A673 (cell line): ENCODE data around the gene H2AZ2. TPM values are rescaled to one million over a fixed set of nuclear protein-coding genes. Genes with fewer than 3 reads are reported as not detected.

ENCODE experiments used
- BruUV-seq: library from RNA; stranded (reverse); fragments of 400-500 nt; replicated peaks from 2 replicates; lab custom pipeline; 2021; lab: Mats Ljungman, UMichigan
- CTCF ChIA-PET: fragments of 300-600 bp; sonication (Branson Sonifier 250); formaldehyde crosslinking; loops from one replicate; lab custom pipeline; 2022; ENCODE audit warnings: antibody characterized with exemption; lab: Charles Lee
- POLR2A ChIA-PET: fragments of 300-600 bp; sonication (Branson Sonifier 250); formaldehyde crosslinking; loops from one replicate; lab custom pipeline; 2022; ENCODE audit warnings: antibody characterized with exemption; ENCODE audit not compliant: low non-redundant PET; lab: Charles Lee
- DNase-seq: peaks from one replicate; pipeline ENCODE4 v3.0.0-alpha.2; 2015; ENCODE audit warnings: low spot score
- H3K27ac ChIP-seq: fragments of 200-600 bp; sonication (generic); 2 replicates; pipeline ENCODE4 v1.5.1; 2016; ENCODE audit warnings: mixed run types, low read depth, mild to moderate bottlenecking, mixed read lengths, antibody characterized with exemption, low read length; ENCODE audit not compliant: poor library complexity, severe bottlenecking
- H3K27me3 ChIP-seq: fragments of 200-600 bp; sonication (generic); replicated peaks from 2 replicates; pipeline ENCODE4 v1.6.1; 2017; ENCODE audit warnings: mixed run types, low read depth, mild to moderate bottlenecking, mixed read lengths, antibody characterized with exemption, low read length; ENCODE audit not compliant: insufficient read depth, poor library complexity
- H3K36me3 ChIP-seq: fragments of 200-600 bp; sonication (generic); 2 replicates; pipeline ENCODE4 v1.6.1; 2016; ENCODE audit warnings: mixed run types, mild to moderate bottlenecking, mixed read lengths, antibody characterized with exemption, low read length; ENCODE audit not compliant: insufficient read depth, poor library complexity, severe bottlenecking
- H3K4me1 ChIP-seq: fragments of 200-600 bp; sonication (generic); 2 replicates; pipeline ENCODE4 v1.6.1; 2017; ENCODE audit warnings: mixed run types, mild to moderate bottlenecking, mixed read lengths, antibody characterized with exemption, low read length; ENCODE audit not compliant: insufficient read depth, poor library complexity, severe bottlenecking
- H3K4me3 ChIP-seq: fragments of 200-600 bp; sonication (generic); 2 replicates; pipeline ENCODE4 v1.5.1; 2016; ENCODE audit warnings: low read depth, mixed run types, mild to moderate bottlenecking, mixed read lengths, low read length; ENCODE audit not compliant: poor library complexity, severe bottlenecking
- H3K9me3 ChIP-seq: fragments of 200-600 bp; sonication (generic); 2 replicates; pipeline ENCODE4 v1.6.1; 2016; ENCODE audit warnings: mixed run types, low read depth, mild to moderate bottlenecking, mixed read lengths, antibody characterized with exemption, low read length; ENCODE audit not compliant: poor library complexity, severe bottlenecking
- EZH2 ChIP-seq: fragments of 200-600 bp; sonication (generic); IDR thresholded peaks from 2 replicates; pipeline ENCODE4 v1.6.1; 2017; ENCODE audit warnings: borderline replicate concordance, low read depth, mild to moderate bottlenecking, mixed read lengths, antibody characterized with exemption, low read length; ENCODE audit not compliant: poor library complexity, severe bottlenecking
- intact Hi-C: fragments of 100-400 bp; cut with micrococcal nuclease; formaldehyde crosslinking; loops from one replicate; pipeline ENCODE4 v1.10.0; 2022; ENCODE audit not compliant: unreplicated experiment
- total RNA-seq: library from RNA; stranded (reverse); gene quantifications from 2 replicates; pipeline ENCODE4 v1.2.3, GENCODE V29; 2021
- TF ChIP-seq, protein P1 (sequence below): fragments of 300-800, 200-600 bp; sonication (generic); conservative IDR thresholded peaks from 2 replicates; pipeline ENCODE4 v1.5.1; 2017; ENCODE audit warnings: low read depth, mild to moderate bottlenecking, antibody characterized with exemption, low read length, moderate library complexity, mixed read lengths

H2AZ2 gene
- total RNA-seq, 1 experiment from 2014 or later = 291 TPM

- POLR2A ChIA-PET = no interaction called here
- peaks cover under 1% of the 10 kb centered on the region for H3K4me1 ChIP-seq
- intact Hi-C loops = loop anchor here (5.0 kb wide), 1 partner anchor 93 kb away; no protein-coding TSS in a partner anchor
Observed at GRCh38 chr7:44889086-44889781, 41.3 kb upstream of the H2AZ2 start.

GRCh38 chr7:44887293-44887692, 39.4 kb upstream of the H2AZ2 start:
- Histone ChIP-seq H3K27ac (no peak overlapping the region), H3K27me3 (no peaks in the 10 kb centered on the region), H3K36me3 (peaks cover 9% of the 10 kb centered on the region), H3K9me3 (no peaks in the 10 kb centered on the region), H3K4me1 (peaks cover 20% of the 10 kb centered on the region), H3K4me3 (no peak overlapping the region)
- POLR2A ChIA-PET = no interaction called here
- intact Hi-C loops = loop anchor here (5.0 kb wide), 1 partner anchor 95 kb away; no protein-coding TSS in a partner anchor
- TF ChIP-seq EZH2 = no peak
- TF ChIP-seq, protein P1, sequence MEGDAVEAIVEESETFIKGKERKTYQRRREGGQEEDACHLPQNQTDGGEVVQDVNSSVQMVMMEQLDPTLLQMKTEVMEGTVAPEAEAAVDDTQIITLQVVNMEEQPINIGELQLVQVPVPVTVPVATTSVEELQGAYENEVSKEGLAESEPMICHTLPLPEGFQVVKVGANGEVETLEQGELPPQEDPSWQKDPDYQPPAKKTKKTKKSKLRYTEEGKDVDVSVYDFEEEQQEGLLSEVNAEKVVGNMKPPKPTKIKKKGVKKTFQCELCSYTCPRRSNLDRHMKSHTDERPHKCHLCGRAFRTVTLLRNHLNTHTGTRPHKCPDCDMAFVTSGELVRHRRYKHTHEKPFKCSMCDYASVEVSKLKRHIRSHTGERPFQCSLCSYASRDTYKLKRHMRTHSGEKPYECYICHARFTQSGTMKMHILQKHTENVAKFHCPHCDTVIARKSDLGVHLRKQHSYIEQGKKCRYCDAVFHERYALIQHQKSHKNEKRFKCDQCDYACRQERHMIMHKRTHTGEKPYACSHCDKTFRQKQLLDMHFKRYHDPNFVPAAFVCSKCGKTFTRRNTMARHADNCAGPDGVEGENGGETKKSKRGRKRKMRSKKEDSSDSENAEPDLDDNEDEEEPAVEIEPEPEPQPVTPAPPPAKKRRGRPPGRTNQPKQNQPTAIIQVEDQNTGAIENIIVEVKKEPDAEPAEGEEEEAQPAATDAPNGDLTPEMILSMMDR = no peak
- no peak for DNase-seq
- BruUV-seq = no TSS peak
- CTCF ChIA-PET = no interaction called here

More at GRCh38 chr7:44889086-44889781, 41.3 kb upstream of the H2AZ2 start:
- H3K27ac ChIP-seq = no peak overlapping the region
- DNase-seq = no peak
- no peaks in the 10 kb centered on the region for H3K36me3 ChIP-seq
- H3K4me3 ChIP-seq = no peak overlapping the region
- no TSS peak for BruUV-seq
- H3K27me3 ChIP-seq = no peaks in the 10 kb centered on the region
- TF ChIP-seq, protein P1 = no peak
- no peak for TF ChIP-seq EZH2
- CTCF ChIA-PET = no interaction called here
- H3K9me3 ChIP-seq = no peaks in the 10 kb centered on the region

DNA sequence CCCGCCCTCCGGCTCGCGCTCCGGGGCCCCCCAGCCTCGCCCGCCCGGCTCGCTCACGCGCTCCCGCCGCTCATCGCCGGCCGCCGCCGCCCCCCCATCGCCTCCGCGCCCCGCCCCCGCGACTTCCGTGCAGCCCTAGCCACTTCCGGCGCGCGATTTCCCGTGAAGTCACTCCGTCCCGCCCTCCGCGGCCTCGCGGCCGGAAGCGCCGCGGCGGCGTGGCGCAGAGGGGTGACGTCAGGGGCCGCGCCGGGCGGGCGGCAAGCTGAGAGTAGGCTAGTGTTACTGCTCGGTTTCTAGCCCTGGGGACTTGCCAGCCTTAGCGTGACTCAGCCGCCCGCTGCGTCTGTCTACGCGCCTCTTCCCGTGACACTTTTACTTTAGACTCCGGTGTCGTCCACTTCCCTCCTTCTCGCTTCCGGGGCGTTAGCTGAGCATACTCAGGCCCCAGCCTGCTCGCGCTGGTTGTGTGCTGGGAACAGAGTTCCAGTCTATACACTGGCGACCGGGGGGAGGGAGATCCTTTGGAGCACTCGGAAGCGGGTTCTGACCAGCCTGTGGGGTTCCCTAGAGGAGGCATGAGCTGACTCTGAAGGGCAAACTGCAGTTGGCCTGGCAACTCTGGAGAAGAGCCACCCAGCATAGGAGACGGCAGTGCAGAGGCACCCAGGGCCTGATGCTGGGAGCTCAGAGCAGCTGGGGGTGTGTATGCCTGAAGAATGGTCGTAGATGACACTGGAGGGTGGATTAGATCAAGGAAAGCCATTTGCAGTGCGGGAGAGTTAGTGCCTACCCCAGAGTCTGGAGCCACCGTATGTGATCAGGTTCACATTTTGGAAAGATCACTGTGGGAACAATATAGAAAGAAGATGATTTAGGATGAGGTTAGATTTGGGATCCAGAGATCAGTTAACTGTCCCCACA, 37.8 kb upstream of the H2AZ2 start, which contains the start of gene PURB:
Gene PURB, minus strand, starts transcription at position 137 of the 924 bp plus-strand sequence. CDS start 182 bp downstream, outside the sequence.
- H3K9me3 ChIP-seq = no peaks in the 10 kb centered on the region
- BruUV-seq = TSS peak; percentile 89
- DNase-seq = peak; percentile 96
- intact Hi-C loops = loop anchor here (5.0 kb wide), 1 partner anchor 97 kb away; no protein-coding TSS in a partner anchor
- ChIA-PET POLR2A (no interaction called here), CTCF (no interaction called here)
- H3K4me3 ChIP-seq = peak within 1 kb of the TSS; percentile 74
- peaks cover 15% of the 10 kb centered on the region for H3K36me3 ChIP-seq
- peak within 1 kb of the TSS; percentile 98 for H3K27ac ChIP-seq
- H3K27me3 ChIP-seq = no peaks in the 10 kb centered on the region
- H3K4me1 ChIP-seq = peaks cover 36% of the 10 kb centered on the region
- TF ChIP-seq, protein P1 = no peak
- no peak for TF ChIP-seq EZH2
